ENCODE data around the gene LIN9. TPM values are rescaled to one million over a fixed set of nuclear protein-coding genes. Genes with fewer than 3 reads are reported as not detected.

LIN9 gene
- total RNA-seq, 1 donor from 2014 or later = 4.6 TPM

- no peaks in the 10 kb centered on the region for H3K4me1 Mint-ChIP-seq (ENCODE audit: unreplicated experiment)
- no peak for DNase-seq (ENCODE audit: low spot score)
- peak overlapping the region; percentile 75 for H3K4me3 Mint-ChIP-seq (ENCODE audit: unreplicated experiment)
- H3K9me3 Mint-ChIP-seq (ENCODE audit: unreplicated experiment) = no peaks in the 10 kb centered on the region
- H3K27ac Mint-ChIP-seq (ENCODE audit: unreplicated experiment) = no peak overlapping the region
- H3K36me3 Mint-ChIP-seq (ENCODE audit: low read depth, unreplicated experiment) = peaks cover 7% of the 10 kb centered on the region
- no peak for TF ChIP-seq CTCF (IDR thresholded peaks at IDR 0.05; ENCODE audit: unreplicated experiment)
- H3K27me3 Mint-ChIP-seq (ENCODE audit: unreplicated experiment) = no peaks in the 10 kb centered on the region
Observed at GRCh38 chr1:226293553-226293920, 15.4 kb downstream of the LIN9 start.

- DNase-seq (ENCODE audit: low spot score) = no peak
- H3K27me3 Mint-ChIP-seq (ENCODE audit: unreplicated experiment) = no peaks in the 10 kb centered on the region
- no peaks in the 10 kb centered on the region for H3K9me3 Mint-ChIP-seq (ENCODE audit: unreplicated experiment)
- no peak for TF ChIP-seq CTCF (IDR thresholded peaks at IDR 0.05; ENCODE audit: unreplicated experiment)
- no peak overlapping the region for H3K27ac Mint-ChIP-seq (ENCODE audit: unreplicated experiment)
- peaks cover 7% of the 10 kb centered on the region for H3K36me3 Mint-ChIP-seq (ENCODE audit: low read depth, unreplicated experiment)
- H3K4me1 Mint-ChIP-seq (ENCODE audit: unreplicated experiment) = no peaks in the 10 kb centered on the region
- no peak overlapping the region for H3K4me3 Mint-ChIP-seq (ENCODE audit: unreplicated experiment)
Observed at GRCh38 chr1:226292874-226293552, 16.0 kb downstream of the LIN9 start.

GRCh38 chr1:226287587-226287986 is 21.4 kb downstream of the LIN9 start:
- Mint-ChIP-seq H3K27me3 (ENCODE audit: unreplicated experiment) (no peaks in the 10 kb centered on the region), H3K9me3 (ENCODE audit: unreplicated experiment) (no peaks in the 10 kb centered on the region), H3K27ac (ENCODE audit: unreplicated experiment) (no peak overlapping the region), H3K4me3 (ENCODE audit: unreplicated experiment) (no peak overlapping the region), H3K4me1 (ENCODE audit: unreplicated experiment) (no peaks in the 10 kb centered on the region), H3K36me3 (ENCODE audit: low read depth, unreplicated experiment) (no peaks in the 10 kb centered on the region)
- no peak for DNase-seq (ENCODE audit: low spot score)
- TF ChIP-seq CTCF (IDR thresholded peaks at IDR 0.05; ENCODE audit: unreplicated experiment) = no peak

- no peaks in the 10 kb centered on the region for H3K27me3 Mint-ChIP-seq (ENCODE audit: unreplicated experiment)
- H3K4me3 Mint-ChIP-seq (ENCODE audit: unreplicated experiment) = no peak overlapping the region
- DNase-seq (ENCODE audit: low spot score) = no peak
- H3K36me3 Mint-ChIP-seq (ENCODE audit: low read depth, unreplicated experiment) = peaks cover 3% of the 10 kb centered on the region
- H3K4me1 Mint-ChIP-seq (ENCODE audit: unreplicated experiment) = no peaks in the 10 kb centered on the region
- H3K27ac Mint-ChIP-seq (ENCODE audit: unreplicated experiment) = no peak overlapping the region
- TF ChIP-seq CTCF (IDR thresholded peaks at IDR 0.05; ENCODE audit: unreplicated experiment) = no peak
- H3K9me3 Mint-ChIP-seq (ENCODE audit: unreplicated experiment) = no peaks in the 10 kb centered on the region
Observed at GRCh38 chr1:226281058-226281457, 27.9 kb downstream of the LIN9 start.

GRCh38 chr1:226279498-226279897 is 29.5 kb downstream of the LIN9 start:
- DNase-seq (ENCODE audit: low spot score) = no peak
- Mint-ChIP-seq H3K36me3 (ENCODE audit: low read depth, unreplicated experiment) (peaks cover 3% of the 10 kb centered on the region), H3K9me3 (ENCODE audit: unreplicated experiment) (no peaks in the 10 kb centered on the region), H3K4me1 (ENCODE audit: unreplicated experiment) (no peaks in the 10 kb centered on the region), H3K27ac (ENCODE audit: unreplicated experiment) (no peak overlapping the region), H3K4me3 (ENCODE audit: unreplicated experiment) (no peak overlapping the region), H3K27me3 (ENCODE audit: unreplicated experiment) (no peaks in the 10 kb centered on the region)
- no peak for TF ChIP-seq CTCF (IDR thresholded peaks at IDR 0.05; ENCODE audit: unreplicated experiment)

Measured in endothelial cell (in vitro differentiated cells).